CD4-positive, alpha-beta memory T cell (primary cell): ENCODE results near the gene LUZP1. TPM values are rescaled to one million over a fixed set of nuclear protein-coding genes. Genes with fewer than 3 reads are reported as not detected.
A peak's percentile ranks its signal among the peaks of the same experiment; 100 is the strongest.

ENCODE experiments used
- CTCF ChIA-PET: fragments of 350-600 bp; sonication (Branson Sonifier 250); formaldehyde crosslinking; loops from one replicate; lab custom pipeline; 2021; ENCODE audit warnings: inconsistent platforms; ENCODE audit not compliant: partially characterized antibody; lab: Charles Lee
- POLR2A ChIA-PET: fragments of 350-600 bp; sonication (Branson Sonifier 250); formaldehyde crosslinking; loops from one replicate; lab custom pipeline; 2021; ENCODE audit not compliant: partially characterized antibody; lab: Charles Lee
- DNase-seq, 5 donors: peaks; one replicate each; pipeline versions ENCODE4 v3.0.0 to v3.0.0-alpha.2; 2020 to 2022; ENCODE audit warnings: mixed read lengths in 1 of 5
- H3K27ac ChIP-seq: one replicate; pipeline ENCODE4 v1.7.0; 2013; ENCODE audit warnings: low read depth, low read length
- H3K27me3 ChIP-seq: 2 replicates; pipeline ENCODE4 v1.7.0; 2013; ENCODE audit warnings: mild to moderate bottlenecking, low read length, moderate library complexity; ENCODE audit not compliant: insufficient read depth
- H3K36me3 ChIP-seq: 2 replicates; pipeline ENCODE4 v1.7.0; 2013; ENCODE audit warnings: mild to moderate bottlenecking, low read length, moderate library complexity; ENCODE audit not compliant: insufficient read depth
- H3K4me1 ChIP-seq: 2 replicates; pipeline ENCODE4 v1.7.0; 2013; ENCODE audit warnings: mild to moderate bottlenecking, low read length, moderate library complexity; ENCODE audit not compliant: insufficient read depth
- H3K4me3 ChIP-seq, 2 donors: one replicate each; pipeline ENCODE4 v1.7.0; 2013; ENCODE audit warnings: low read length in 2 of 2, mild to moderate bottlenecking in 1 of 2
- H3K9me3 ChIP-seq, 2 donors: one replicate each; pipeline ENCODE4 v1.7.0; 2013; ENCODE audit warnings: low read length in 2 of 2, control low read depth in 1 of 2; ENCODE audit not compliant: control insufficient read depth in 1 of 2
- H3K27ac Mint-ChIP-seq, 7 donors: one replicate each; pipeline ENCODE4 v1.8.0; 2020 to 2021; ENCODE audit warnings: mixed read lengths in 7 of 7, mild to moderate bottlenecking in 6 of 7, inconsistent platforms in 3 of 7, moderate library complexity in 3 of 7
- H3K27me3 Mint-ChIP-seq, 2 donors: one replicate each; pipeline ENCODE4 v1.8.0; 2020 to 2021; ENCODE audit warnings: mixed read lengths in 2 of 2
- H3K36me3 Mint-ChIP-seq, 2 donors: one replicate each; pipeline ENCODE4 v1.8.0; 2020 to 2021; ENCODE audit warnings: mixed read lengths in 2 of 2, inconsistent platforms in 1 of 2, mild to moderate bottlenecking in 1 of 2
- H3K4me1 Mint-ChIP-seq, 4 donors: one replicate each; pipeline ENCODE4 v1.8.0; 2020 to 2021; ENCODE audit warnings: mixed read lengths in 4 of 4, mild to moderate bottlenecking in 1 of 4
- H3K4me3 Mint-ChIP-seq, 8 donors: one replicate each; pipeline ENCODE4 v1.8.0; 2020 to 2021; ENCODE audit warnings: mixed read lengths in 8 of 8, mild to moderate bottlenecking in 7 of 8, moderate library complexity in 6 of 8, inconsistent platforms in 3 of 8
- H3K9me3 Mint-ChIP-seq, 8 donors: one replicate each; pipeline ENCODE4 v1.8.0; 2020 to 2021; ENCODE audit warnings: mixed read lengths in 8 of 8, mild to moderate bottlenecking in 5 of 8, inconsistent platforms in 3 of 8, moderate library complexity in 1 of 8
- intact Hi-C: fragments of 100-400 bp; cut with micrococcal nuclease; formaldehyde crosslinking; loops from one replicate; pipeline ENCODE4 v1.15.1; 2023
- polyA plus RNA-seq, 2 donors: library from polyadenylated mRNA; unstranded; fragments of 300-500 nt; fragmentation: Illumina TruSeq; gene quantifications; one replicate each; pipeline ENCODE4 v1.2.3, GENCODE V29; 2021
- total RNA-seq, 2 experiments: library from RNA; stranded (reverse); gene quantifications; one replicate each; pipeline ENCODE4 v1.2.3, GENCODE V29; 2021

LUZP1 gene
- total and polyA plus RNA-seq, 4 experiments from 2014 or later = 11.6 to 39.3 (median 26.3) TPM

GRCh38 chr1:23116216-23116836 lies 52.3 kb downstream of the LUZP1 start:
- Histone ChIP-seq H3K9me3 (no peaks in the 10 kb centered on the region), H3K4me1 (peaks cover 95% of the 10 kb centered on the region), H3K27ac (no peak overlapping the region), H3K4me3 (no peak overlapping the region), H3K27me3 (no peaks in the 10 kb centered on the region), H3K36me3 (no peaks in the 10 kb centered on the region)
- H3K9me3 Mint-ChIP-seq = no peaks in the 10 kb centered on the region
- no peak for DNase-seq
- ChIA-PET POLR2A (interaction anchor here (5.3 to 6.2 kb wide), 2 partner anchors 13 kb away, joined by 24 to 49 read pairs; no protein-coding TSS in a partner anchor), CTCF (interaction anchor here (10.0 kb wide), 1 partner anchor 67 kb away, joined by 74 read pairs; no protein-coding TSS in a partner anchor)
- peak overlapping the region in 3 of 8 donors; percentile 22 to 51 (median 31) for H3K4me3 Mint-ChIP-seq
- no peaks in the 10 kb centered on the region for H3K27me3 Mint-ChIP-seq
- peak overlapping the region in 6 of 7 donors; percentile 44 to 79 (median 71) for H3K27ac Mint-ChIP-seq
- intact Hi-C loops = no loop called here
- peaks cover 0 to 4% of the 10 kb centered on the region in 2 donors for H3K36me3 Mint-ChIP-seq
- H3K4me1 Mint-ChIP-seq = peaks cover 46 to 90% (median 70%) of the 10 kb centered on the region in 4 donors

GRCh38 chr1:23114424-23115079 lies 54.1 kb downstream of the LUZP1 start:
- H3K4me3 ChIP-seq = no peak overlapping the region
- CTCF ChIA-PET = interaction anchor here (6.6 to 10.0 kb wide), 2 partner anchors 14 to 69 kb away, joined by 44 to 74 read pairs; no protein-coding TSS in a partner anchor
- intact Hi-C loops = no loop called here
- H3K4me1 ChIP-seq = peaks cover 93% of the 10 kb centered on the region
- no peaks in the 10 kb centered on the region for H3K36me3 ChIP-seq
- peak in 1 of 5 donors; percentile 12 for DNase-seq
- H3K4me1 Mint-ChIP-seq = peaks cover 49 to 91% (median 68%) of the 10 kb centered on the region in 4 donors
- H3K9me3 Mint-ChIP-seq = peaks cover 0 to 3% (median 0%) of the 10 kb centered on the region in 8 donors
- POLR2A ChIA-PET = interaction anchor here (1.1 to 6.2 kb wide), 3 partner anchors 12 to 15 kb away, joined by 4 to 24 read pairs (median 4); no protein-coding TSS in a partner anchor
- H3K27me3 ChIP-seq = no peaks in the 10 kb centered on the region
- peak overlapping the region in 6 of 8 donors; percentile 23 to 66 (median 45) for H3K4me3 Mint-ChIP-seq
- H3K9me3 ChIP-seq = no peaks in the 10 kb centered on the region
- H3K27ac ChIP-seq = no peak overlapping the region
- peaks cover 4% of the 10 kb centered on the region in 2 donors for H3K36me3 Mint-ChIP-seq
- no peaks in the 10 kb centered on the region for H3K27me3 Mint-ChIP-seq
- peak overlapping the region; percentile 24 to 87 (median 61) for H3K27ac Mint-ChIP-seq

GRCh38 chr1:23111600-23112535 lies 56.8 kb downstream of the LUZP1 start:
- Histone ChIP-seq H3K27me3 (no peaks in the 10 kb centered on the region), H3K4me1 (peaks cover 80% of the 10 kb centered on the region), H3K27ac (no peak overlapping the region), H3K36me3 (peaks cover under 1% of the 10 kb centered on the region), H3K4me3 (no peak overlapping the region), H3K9me3 (no peaks in the 10 kb centered on the region)
- H3K27me3 Mint-ChIP-seq = no peaks in the 10 kb centered on the region
- ChIA-PET CTCF (interaction anchor here (0.8 to 10.0 kb wide), 7 partner anchors 8 to 72 kb away, joined by 3 to 74 read pairs (median 5); no protein-coding TSS in a partner anchor), POLR2A (interaction anchor here (1.0 to 6.2 kb wide), 7 partner anchors 8 to 66 kb away, joined by 3 to 37 read pairs (median 19); partner anchors contain the start of gene LUZP1)
- H3K36me3 Mint-ChIP-seq = peaks cover 13 to 22% of the 10 kb centered on the region in 2 donors
- H3K4me3 Mint-ChIP-seq = peak overlapping the region in 6 of 8 donors; percentile 4 to 51 (median 20)
- H3K27ac Mint-ChIP-seq = peak overlapping the region; percentile 37 to 95 (median 81)
- intact Hi-C loops = no loop called here
- no peak for DNase-seq
- peaks cover 0 to 3% (median 0%) of the 10 kb centered on the region in 8 donors for H3K9me3 Mint-ChIP-seq
- H3K4me1 Mint-ChIP-seq = peaks cover 47 to 82% (median 59%) of the 10 kb centered on the region in 4 donors

GRCh38 chr1:23110391-23110790 lies 58.3 kb downstream of the LUZP1 start:
- H3K36me3 Mint-ChIP-seq = peaks cover 22 to 26% of the 10 kb centered on the region in 2 donors
- CTCF ChIA-PET = interaction anchor here (0.5 to 10.0 kb wide), 10 partner anchors 9 to 385 kb away, joined by 3 to 74 read pairs (median 4); no protein-coding TSS in a partner anchor
- intact Hi-C loops = no loop called here
- peak overlapping the region in 6 of 8 donors; percentile 9 to 52 (median 30) for H3K4me3 Mint-ChIP-seq
- Histone ChIP-seq H3K27ac (peak overlapping the region; percentile 53), H3K9me3 (no peaks in the 10 kb centered on the region), H3K4me3 (no peak overlapping the region), H3K4me1 (peaks cover 66% of the 10 kb centered on the region), H3K27me3 (no peaks in the 10 kb centered on the region), H3K36me3 (peaks cover 3% of the 10 kb centered on the region)
- H3K27ac Mint-ChIP-seq = peak overlapping the region; percentile 7 to 95 (median 86)
- no peak for DNase-seq
- POLR2A ChIA-PET = interaction anchor here (0.6 to 6.2 kb wide), 7 partner anchors 7 to 69 kb away, joined by 3 to 37 read pairs (median 19); partner anchors contain the start of gene LUZP1
- H3K27me3 Mint-ChIP-seq = no peaks in the 10 kb centered on the region
- H3K9me3 Mint-ChIP-seq = peaks cover 0 to 3% (median 0%) of the 10 kb centered on the region in 8 donors
- peaks cover 46 to 81% (median 50%) of the 10 kb centered on the region in 4 donors for H3K4me1 Mint-ChIP-seq

GRCh38 chr1:23108918-23109533 lies 59.6 kb downstream of the LUZP1 start:
- POLR2A ChIA-PET = interaction anchor here (1.0 to 5.4 kb wide), 4 partner anchors 9 to 76 kb away, joined by 4 to 37 read pairs (median 27); partner anchors contain the start of gene LUZP1
- Mint-ChIP-seq H3K4me3 (peak overlapping the region in 5 of 8 donors; percentile 2 to 74 (median 31)), H3K9me3 (peaks cover 0 to 3% (median 0%) of the 10 kb centered on the region in 8 donors), H3K36me3 (peaks cover 23 to 26% of the 10 kb centered on the region in 2 donors), H3K4me1 (peaks cover 38 to 73% (median 45%) of the 10 kb centered on the region in 4 donors), H3K27ac (peak overlapping the region in 6 of 7 donors; percentile 6 to 88 (median 62)), H3K27me3 (no peaks in the 10 kb centered on the region)
- Histone ChIP-seq H3K4me1 (peaks cover 55% of the 10 kb centered on the region), H3K27me3 (no peaks in the 10 kb centered on the region), H3K4me3 (no peak overlapping the region), H3K36me3 (peaks cover 3% of the 10 kb centered on the region), H3K27ac (no peak overlapping the region), H3K9me3 (no peaks in the 10 kb centered on the region)
- DNase-seq = peak in 1 of 5 donors; percentile 66
- CTCF ChIA-PET = interaction anchor here (0.9 to 10.0 kb wide), 4 partner anchors 8 to 75 kb away, joined by 3 to 74 read pairs (median 24); no protein-coding TSS in a partner anchor
- intact Hi-C loops = no loop called here
